Subcutaneous adipose tissue (tissue), 4 donors: ENCODE measurements around the gene EIPR1. TPM values are rescaled to one million over a fixed set of nuclear protein-coding genes. Genes with fewer than 3 reads are reported as not detected.

Experiments
- CTCF ChIP-seq: fragments of 450-650 bp; IDR thresholded peaks from one replicate; pipeline ENCODE4 v1.5.1; 2016; ENCODE audit warnings: low read depth, mild to moderate bottlenecking, control low read depth, antibody characterized with exemption, moderate library complexity
- total RNA-seq, 4 donors: library from RNA; depleted of rRNA; stranded (reverse); fragments of >200 nt; gene quantifications; one replicate each; pipeline ENCODE4 v1.1.0, GENCODE V29; 2016

EIPR1 gene
- total RNA-seq, 4 donors from 2014 or later, result 13.9 to 27.6 (median 16.1) TPM

- TF ChIP-seq CTCF, result no peak
Measured at GRCh38 chr2:3289971-3290370, 87.6 kb downstream of the EIPR1 start.

- TF ChIP-seq CTCF, result no peak
Measured at GRCh38 chr2:3289526-3289925, 88.1 kb downstream of the EIPR1 start.

GRCh38 chr2:3289171-3289515 is 88.5 kb downstream of the EIPR1 start:
- no peak for TF ChIP-seq CTCF

GRCh38 chr2:3288470-3289170 is 89.0 kb downstream of the EIPR1 start:
- no peak for TF ChIP-seq CTCF

- no peak for TF ChIP-seq CTCF
Measured at GRCh38 chr2:3287896-3288295, 89.7 kb downstream of the EIPR1 start.

- TF ChIP-seq CTCF, result no peak
Measured at GRCh38 chr2:3285901-3286645, 91.5 kb downstream of the EIPR1 start.
